HAP-1 (cell line): ENCODE data around the gene ODAPH.
A peak's percentile ranks its signal among the peaks of the same experiment; 100 is the strongest.
"Not testable (repeated sequence)": the region's sequence is repeated elsewhere in the genome, so short reads cannot be mapped to it uniquely, and the experiment has no call there.

Experiments used
- DNase-seq, 2 experiments: peaks; one replicate each; pipeline ENCODE4 v3.0.0-alpha.2; 2016 to 2020; ENCODE audit warnings: low spot score in 2 of 2
- H3K27me3 ChIP-seq: fragments of 250-450 bp; sonication (Bioruptor Pico); 2 replicates; pipeline ENCODE4 v1.5.1; 2020; ENCODE audit warnings: low read depth, mild to moderate bottlenecking, moderate library complexity
- H3K36me3 ChIP-seq: fragments of 250-450 bp; sonication (Bioruptor Pico); replicated peaks from 2 replicates; pipeline ENCODE4 v1.5.1; 2020; ENCODE audit warnings: mild to moderate bottlenecking
- H3K4me1 ChIP-seq: fragments of 250-450 bp; sonication (Bioruptor Pico); 2 replicates; pipeline ENCODE4 v1.5.1; 2020; ENCODE audit warnings: mild to moderate bottlenecking
- H3K4me3 ChIP-seq: fragments of 250-450 bp; sonication (Bioruptor Pico); 2 replicates; pipeline ENCODE4 v1.5.1; 2020; ENCODE audit warnings: mild to moderate bottlenecking, moderate library complexity
- H3K9me3 ChIP-seq: fragments of 250-450 bp; sonication (Bioruptor Pico); 2 replicates; pipeline ENCODE4 v1.5.1; 2020; ENCODE audit warnings: mild to moderate bottlenecking, moderate library complexity
- in situ Hi-C: fragments of 300-500 bp; cut with MboI; formaldehyde crosslinking; loops from 3 replicates; pipeline ENCODE4 v1.14.3; 2020; ENCODE audit warnings: low sequenced_read_pairs, inconsistent platforms, mixed read lengths

The ODAPH gene, protein sequence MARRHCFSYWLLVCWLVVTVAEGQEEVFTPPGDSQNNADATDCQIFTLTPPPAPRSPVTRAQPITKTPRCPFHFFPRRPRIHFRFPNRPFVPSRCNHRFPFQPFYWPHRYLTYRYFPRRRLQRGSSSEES

DNA sequence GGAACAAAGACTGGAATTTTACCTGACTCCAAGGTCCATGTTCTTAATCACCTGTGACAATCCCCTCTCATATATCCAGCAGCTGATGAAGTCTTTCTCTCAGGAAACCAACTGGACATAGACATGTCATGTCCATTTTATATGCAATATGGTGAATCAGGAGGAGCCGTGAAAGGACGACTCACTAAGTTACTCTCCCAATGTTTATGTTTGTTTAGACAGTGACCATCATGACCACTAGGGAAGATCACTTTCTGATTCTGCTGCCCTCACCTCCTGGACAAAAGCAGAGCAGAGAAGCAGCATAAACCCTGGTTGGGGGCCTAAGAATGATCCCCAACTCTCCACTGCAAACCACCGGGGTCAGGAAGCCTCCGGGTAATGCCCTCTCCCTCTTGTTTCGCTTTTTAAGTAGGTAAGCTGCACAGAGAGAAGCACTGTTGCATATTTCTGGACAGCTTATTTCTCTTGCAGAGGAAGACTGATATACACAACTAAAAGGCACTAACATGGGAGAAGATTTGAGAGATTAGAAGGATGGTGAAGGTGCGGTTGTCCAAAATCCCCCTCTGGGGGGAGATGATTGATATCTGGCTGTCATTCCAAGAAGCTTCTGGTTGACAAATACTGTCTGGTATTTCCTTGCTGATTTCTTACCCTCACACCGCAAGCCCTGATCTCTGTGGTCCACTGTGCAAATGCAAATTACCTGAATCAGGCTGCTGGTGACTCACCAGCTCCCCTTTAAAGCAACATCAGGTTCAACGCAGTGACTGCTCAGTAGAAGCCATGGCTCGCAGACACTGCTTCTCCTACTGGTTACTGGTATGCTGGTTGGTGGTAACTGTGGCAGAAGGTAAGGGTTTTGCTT lies at the start of gene ODAPH:
Gene ODAPH, plus strand, starts transcription at position 773 of the 871 bp plus-strand sequence. Its CDS starts 17 bp downstream, at position 790.
- peaks cover 9% of the 10 kb centered on the region; the same call in 1 of the 2 replicates for H3K4me1 ChIP-seq
- DNase-seq, result peak in 1 of 2 experiments; percentile 21
- H3K4me3 ChIP-seq, result no peak within 1 kb of the TSS
- no peaks in the 10 kb centered on the region for H3K27me3 ChIP-seq
- in situ Hi-C loops, result no loop called here
- H3K9me3 ChIP-seq, result no peaks in the 10 kb centered on the region
- no peaks in the 10 kb centered on the region for H3K36me3 ChIP-seq

GRCh38 chr4:75509592-75509991 lies 46.3 kb upstream of the ODAPH start:
- Histone ChIP-seq H3K4me1 (peaks cover 17% of the 10 kb centered on the region), H3K36me3 (peaks cover 35% of the 10 kb centered on the region)
- H3K9me3 ChIP-seq, H3K27me3 ChIP-seq, in situ Hi-C loops, DNase-seq, H3K4me3 ChIP-seq: not testable (repeated sequence)

DNA sequence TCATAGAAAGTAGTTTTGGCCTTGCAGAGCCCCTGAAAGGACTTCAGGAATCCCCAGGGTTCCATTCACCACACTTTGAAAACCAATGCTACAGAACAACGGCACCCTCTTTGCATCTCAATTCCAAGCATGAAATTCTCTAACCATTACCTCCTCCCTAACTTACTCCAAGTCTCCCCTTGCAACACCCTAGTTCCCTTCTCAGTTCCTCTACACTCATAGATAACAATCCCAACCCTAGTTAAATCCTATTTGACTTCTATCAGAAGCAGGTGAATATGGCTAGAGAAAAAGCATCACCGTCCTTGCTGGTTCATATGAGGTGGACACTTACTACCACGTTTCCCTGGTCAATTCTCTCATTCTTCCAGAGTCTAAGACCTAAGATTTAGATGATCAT lies 44.0 kb upstream of the ODAPH start:
- peaks cover 29% of the 10 kb centered on the region for H3K4me1 ChIP-seq
- peak overlapping the region; percentile 91 for H3K4me3 ChIP-seq
- no peaks in the 10 kb centered on the region for H3K9me3 ChIP-seq
- H3K27me3 ChIP-seq, result no peaks in the 10 kb centered on the region
- in situ Hi-C loops, result no loop called here
- H3K36me3 ChIP-seq, result peaks cover 36% of the 10 kb centered on the region
- DNase-seq, result no peak

GRCh38 chr4:75512386-75513211 lies 43.3 kb upstream of the ODAPH start:
- Histone ChIP-seq H3K4me3 (peak overlapping the region; percentile 91), H3K36me3 (peaks cover 40% of the 10 kb centered on the region), H3K27me3 (no peaks in the 10 kb centered on the region), H3K9me3 (no peaks in the 10 kb centered on the region), H3K4me1 (peaks cover 29% of the 10 kb centered on the region)
- in situ Hi-C loops, result no loop called here
- peak in 1 of 2 experiments; percentile 38 for DNase-seq

DNA sequence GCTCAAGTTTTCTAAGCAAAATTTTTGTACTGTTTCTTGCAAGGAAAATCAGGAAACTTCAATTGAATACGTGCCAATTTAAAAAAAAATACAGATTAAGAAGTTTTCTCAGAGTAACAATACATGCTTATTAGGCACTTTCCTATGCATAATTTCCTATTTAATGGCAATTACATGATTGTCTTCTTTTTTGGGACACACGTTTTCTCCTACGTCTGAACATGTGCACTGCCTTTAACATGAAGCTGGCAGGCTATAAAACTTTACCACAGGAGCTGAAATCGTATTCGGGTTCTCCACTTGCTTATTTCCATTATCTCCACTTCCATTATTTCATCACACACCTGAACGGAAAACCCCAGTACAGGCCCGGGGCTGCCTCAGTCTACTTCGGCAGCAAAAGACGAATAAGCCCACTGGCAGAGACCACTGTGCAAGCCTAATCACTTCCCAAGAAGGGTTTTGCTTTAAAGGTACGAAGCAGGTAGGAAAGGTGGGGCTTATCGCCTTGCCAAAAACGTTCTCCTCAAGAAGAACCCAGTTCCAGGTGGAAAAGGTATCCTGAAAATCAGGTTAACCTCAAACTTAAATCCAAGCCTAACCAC lies 42.2 kb upstream of the ODAPH start:
- Histone ChIP-seq H3K27me3 (no peaks in the 10 kb centered on the region), H3K9me3 (no peaks in the 10 kb centered on the region), H3K4me3 (peak overlapping the region; percentile 91), H3K4me1 (peaks cover 29% of the 10 kb centered on the region), H3K36me3 (peaks cover 42% of the 10 kb centered on the region)
- DNase-seq, result no peak
- in situ Hi-C loops, result no loop called here

GRCh38 chr4:75514131-75514948 lies 41.5 kb upstream of the ODAPH start, which contains the start of the genes RCHY1 and THAP6:
Gene RCHY1 (minus strand): TSS chr4:75514403. CDS start chr4:75514286, 117 bp downstream.
Gene THAP6 (plus strand): TSS chr4:75514473. CDS start chr4:75515453, 980 bp downstream.
- H3K36me3 ChIP-seq, result peaks cover 41% of the 10 kb centered on the region
- no peaks in the 10 kb centered on the region for H3K9me3 ChIP-seq
- H3K27me3 ChIP-seq, result no peaks in the 10 kb centered on the region
- peak within 1 kb of the TSS; percentile 91 for H3K4me3 ChIP-seq
- peak; percentile 97 to 98 for DNase-seq
- H3K4me1 ChIP-seq, result peaks cover 29% of the 10 kb centered on the region
- in situ Hi-C loops, result no loop called here

- H3K36me3 ChIP-seq, result peaks cover 33% of the 10 kb centered on the region
- H3K4me1 ChIP-seq, result peaks cover 29% of the 10 kb centered on the region
- in situ Hi-C loops, result no loop called here
- no peak for DNase-seq
- H3K9me3 ChIP-seq, result no peaks in the 10 kb centered on the region
- peak overlapping the region; percentile 91 for H3K4me3 ChIP-seq
- H3K27me3 ChIP-seq, result no peaks in the 10 kb centered on the region
Observed at GRCh38 chr4:75514949-75515612, 40.8 kb upstream of the ODAPH start.

DNA sequence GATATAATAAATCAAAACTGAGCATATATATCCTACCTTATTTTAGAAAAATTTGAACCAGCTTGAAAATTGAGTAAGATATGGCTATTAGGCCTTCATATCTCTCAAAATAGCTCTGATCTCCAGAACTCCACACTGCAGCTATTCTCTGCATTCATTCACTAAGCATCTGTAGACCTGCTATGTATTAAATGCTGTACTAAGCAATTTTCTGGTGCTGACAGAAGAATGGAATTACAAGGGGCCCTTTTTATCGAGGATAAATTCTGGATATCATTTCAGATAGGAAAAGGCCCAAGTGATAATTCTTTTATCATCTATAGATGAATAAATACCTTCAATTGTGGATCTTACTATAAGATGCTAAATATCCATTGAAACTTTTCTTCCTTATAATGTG lies 39.7 kb upstream of the ODAPH start:
- peaks cover 29% of the 10 kb centered on the region for H3K36me3 ChIP-seq
- no peaks in the 10 kb centered on the region for H3K9me3 ChIP-seq
- H3K4me1 ChIP-seq, result peaks cover 25% of the 10 kb centered on the region
- no peak for DNase-seq
- in situ Hi-C loops, result no loop called here
- H3K27me3 ChIP-seq, result no peaks in the 10 kb centered on the region
- no peak overlapping the region for H3K4me3 ChIP-seq

- H3K9me3 ChIP-seq, in situ Hi-C loops, H3K4me3 ChIP-seq: not testable (repeated sequence)
Observed at GRCh38 chr4:75519452-75519851, 36.4 kb upstream of the ODAPH start.

GRCh38 chr4:75525086-75525485 lies 30.8 kb upstream of the ODAPH start:
- in situ Hi-C loops, result no loop called here

More at GRCh38 chr4:75519452-75519851, 36.4 kb upstream of the ODAPH start:
- H3K36me3 ChIP-seq, result peaks cover 48% of the 10 kb centered on the region
- H3K4me1 ChIP-seq, result peaks cover 13% of the 10 kb centered on the region
- not testable (repeated sequence) for H3K27me3 ChIP-seq, DNase-seq

DNA sequence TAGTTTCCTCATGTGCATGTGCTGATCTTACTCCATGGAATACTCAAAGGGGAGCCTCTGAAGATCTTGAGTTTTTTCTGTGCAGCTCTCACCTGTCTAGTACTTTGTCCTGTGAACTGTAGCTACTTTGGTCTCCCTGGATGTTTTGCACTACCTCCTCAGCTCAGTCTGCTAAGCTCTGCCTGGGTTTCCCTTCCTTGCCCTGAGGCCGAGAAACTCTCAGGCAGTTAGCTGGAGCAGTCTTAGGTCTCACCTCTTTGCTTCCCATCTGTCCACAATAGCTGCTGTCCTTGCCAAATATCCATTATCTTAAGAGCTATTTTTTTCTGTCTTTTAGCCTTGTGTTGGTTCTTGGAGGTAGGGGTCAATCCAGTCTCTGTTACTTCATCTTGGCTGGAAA lies 30.0 kb upstream of the ODAPH start:
- H3K4me1 ChIP-seq, result peaks cover 42% of the 10 kb centered on the region
- in situ Hi-C loops, result no loop called here
- H3K27me3 ChIP-seq, result no peaks in the 10 kb centered on the region
- H3K9me3 ChIP-seq, result no peaks in the 10 kb centered on the region
- no peak overlapping the region for H3K4me3 ChIP-seq
- peak in 1 of 2 experiments; percentile 35 for DNase-seq
- peaks cover 36% of the 10 kb centered on the region for H3K36me3 ChIP-seq

More at GRCh38 chr4:75525086-75525485, 30.8 kb upstream of the ODAPH start:
- Histone ChIP-seq H3K4me1 (peaks cover 36% of the 10 kb centered on the region), H3K9me3 (no peaks in the 10 kb centered on the region), H3K4me3 (no peak overlapping the region), H3K27me3 (no peaks in the 10 kb centered on the region), H3K36me3 (peaks cover 34% of the 10 kb centered on the region; the same call in 1 of the 2 replicates)
- no peak for DNase-seq

- no peaks in the 10 kb centered on the region for H3K27me3 ChIP-seq
- H3K4me3 ChIP-seq, result no peak overlapping the region
- in situ Hi-C loops, result no loop called here
- DNase-seq, result peak in 1 of 2 experiments; percentile 93
- peaks cover 48% of the 10 kb centered on the region for H3K4me1 ChIP-seq
- H3K9me3 ChIP-seq, result peaks cover 8% of the 10 kb centered on the region
- peaks cover 46% of the 10 kb centered on the region for H3K36me3 ChIP-seq
Observed at GRCh38 chr4:75527482-75527881, 28.4 kb upstream of the ODAPH start.
